HG02852 (cell line): ENCODE results near the gene RAB34.

Experiments
- ATAC-seq: cut with Tn5 transposase; IDR thresholded peaks from one replicate; pipeline ENCODE4 v1.9.1; 2021; ENCODE audit warnings: mild to moderate bottlenecking, moderate library complexity; ENCODE audit not compliant: unreplicated experiment

The RAB34 gene

DNA sequence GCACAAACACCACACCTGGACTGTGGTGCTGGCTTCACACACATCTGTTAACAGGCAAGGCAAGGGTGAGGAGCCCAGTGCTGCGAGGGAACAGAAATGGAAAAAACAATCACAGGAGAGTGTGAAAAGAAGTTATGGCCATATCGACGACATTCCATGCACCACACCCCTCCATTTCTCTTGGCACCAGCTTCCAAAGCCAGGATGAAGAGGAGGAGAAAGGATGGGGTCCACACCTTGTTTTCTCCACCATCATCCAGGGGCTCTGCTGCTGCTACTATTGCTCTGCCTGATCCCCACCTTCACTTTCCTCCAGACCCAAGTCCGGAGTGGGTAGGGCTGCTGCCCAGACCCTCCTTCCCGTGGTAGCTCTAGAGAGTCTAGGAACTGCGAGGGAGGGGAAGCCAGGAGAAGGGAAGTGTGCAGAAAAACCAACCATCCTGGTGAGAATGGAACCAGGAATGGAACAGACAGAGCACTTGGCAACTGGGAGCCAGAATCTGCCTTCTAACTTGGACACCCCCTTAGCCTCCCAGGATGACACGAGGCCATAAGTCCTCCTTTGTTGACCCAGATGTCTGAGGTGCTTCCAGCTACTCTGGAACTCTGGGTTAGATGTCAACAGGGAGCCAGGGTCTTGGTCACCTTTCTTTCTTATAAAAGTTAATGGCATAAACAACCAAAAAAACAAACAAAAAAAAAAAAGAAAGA lies 4.8 kb downstream of the RAB34 start:
- no peak for ATAC-seq

DNA sequence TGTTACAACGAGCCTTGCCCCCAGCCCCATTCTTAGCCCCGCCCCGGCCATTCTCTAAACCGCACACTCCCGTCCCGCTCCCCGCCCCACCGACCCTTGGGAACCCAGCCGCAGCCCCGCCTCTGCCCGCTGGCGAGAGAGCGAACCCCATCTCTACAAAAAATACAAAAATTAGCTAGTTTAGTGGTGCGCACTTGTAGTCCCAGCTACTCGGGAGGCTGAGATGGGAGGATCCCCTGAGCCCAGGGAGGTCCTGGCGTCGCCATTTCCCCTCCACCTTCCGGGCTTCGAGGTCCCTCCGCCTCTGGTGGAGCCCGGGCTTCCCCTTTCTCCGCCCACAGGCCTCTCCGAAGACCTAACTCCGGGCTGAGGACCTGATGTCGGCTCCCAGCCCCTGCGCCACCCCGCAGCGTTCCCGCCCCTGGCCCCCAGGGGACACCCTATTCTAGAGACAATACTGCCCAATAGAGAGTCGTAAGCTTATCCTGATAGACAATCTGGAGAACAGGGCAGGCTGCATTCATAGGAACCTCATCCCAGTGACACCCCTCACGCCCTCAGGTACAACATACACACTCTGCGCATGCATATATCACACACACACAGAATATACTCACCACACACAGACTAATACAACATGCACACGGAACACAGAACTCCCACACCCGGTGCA lies 5.5 kb downstream of the RAB34 start:
- ATAC-seq = peak; percentile 24

DNA sequence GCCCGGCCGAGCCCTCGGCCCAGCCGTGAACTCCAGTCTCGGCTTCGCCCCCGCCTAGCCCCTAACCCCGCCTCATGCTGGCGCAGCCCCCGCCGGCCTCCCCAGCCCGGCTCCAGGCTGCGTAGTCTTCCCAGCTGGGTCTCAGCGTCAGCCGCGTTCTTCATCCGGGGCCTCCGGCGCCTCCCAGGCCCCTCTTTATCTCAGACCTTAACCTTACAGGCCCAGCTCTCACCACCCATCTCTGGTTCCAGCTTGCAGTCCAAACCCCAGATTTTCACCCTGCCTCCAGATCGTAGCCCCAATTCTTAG lies 6.0 kb downstream of the RAB34 start, which contains the start of gene PROCA1:
Gene PROCA1, minus strand, starts transcription at position 166 of the 309 bp plus-strand sequence. CDS start 228 bp downstream, outside the sequence.
- ATAC-seq = peak; percentile 28

DNA sequence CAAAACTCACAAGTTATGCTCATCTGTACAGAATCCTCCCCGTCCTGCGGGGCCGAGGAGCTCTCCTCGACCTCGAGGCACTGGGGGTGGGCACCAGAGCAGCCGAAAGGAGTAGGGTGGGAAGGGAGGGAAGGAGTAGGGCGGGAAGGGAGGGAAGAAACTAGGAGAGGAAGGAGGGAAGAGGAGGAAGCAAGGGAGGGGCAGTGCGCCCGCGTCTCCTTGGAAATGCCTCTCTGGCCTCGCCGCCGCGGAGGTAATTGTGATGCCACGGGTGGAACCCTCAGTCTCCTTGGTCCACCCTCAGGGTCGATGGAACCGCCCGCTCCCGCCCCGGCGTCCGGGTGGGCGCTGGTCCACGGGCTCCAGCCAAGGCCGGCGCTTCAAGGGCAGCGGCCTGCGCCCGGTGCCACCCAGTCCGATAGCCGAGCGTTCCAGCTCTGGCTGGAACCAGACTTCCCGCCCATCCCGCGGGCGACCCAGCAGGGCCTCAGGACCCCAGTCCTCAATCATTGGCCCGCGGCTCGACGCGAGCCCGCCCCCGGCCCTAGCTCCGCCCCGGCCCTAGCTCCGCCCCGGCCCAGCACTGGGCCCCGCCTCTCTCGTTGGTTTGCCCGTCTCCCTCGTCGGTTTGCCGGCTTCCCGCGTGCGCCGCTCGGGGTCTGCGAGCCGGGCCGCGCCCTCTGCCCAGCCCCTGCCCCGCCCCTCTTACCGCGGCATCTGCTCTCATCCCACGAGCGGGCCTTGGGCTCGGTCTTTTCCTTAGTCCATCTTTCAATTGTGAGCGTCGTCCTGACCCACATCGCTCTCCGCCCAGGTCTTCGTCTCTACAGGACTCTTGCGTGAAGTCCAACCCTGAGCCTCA lies 6.6 kb downstream of the RAB34 start:
- ATAC-seq = peak; percentile 78

DNA sequence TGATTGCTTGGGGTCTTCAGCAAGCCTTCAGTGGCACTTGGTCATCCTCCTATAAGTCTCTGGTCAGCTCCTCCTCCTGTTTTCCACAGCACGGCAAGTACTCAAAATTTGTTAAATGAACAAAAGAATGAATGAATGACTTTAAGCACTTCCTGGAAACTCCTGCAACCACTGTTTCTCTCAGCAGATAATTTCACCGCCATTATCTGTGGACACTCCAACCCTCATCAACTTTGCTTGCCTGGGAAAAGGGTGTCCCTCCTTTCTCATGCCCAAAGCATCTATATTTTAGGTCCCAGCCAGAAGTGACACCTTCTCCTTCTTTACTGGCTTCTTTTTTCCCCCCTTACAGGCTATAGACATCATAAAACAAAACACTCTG lies 10.3 kb downstream of the RAB34 start:
- ATAC-seq = no peak

DNA sequence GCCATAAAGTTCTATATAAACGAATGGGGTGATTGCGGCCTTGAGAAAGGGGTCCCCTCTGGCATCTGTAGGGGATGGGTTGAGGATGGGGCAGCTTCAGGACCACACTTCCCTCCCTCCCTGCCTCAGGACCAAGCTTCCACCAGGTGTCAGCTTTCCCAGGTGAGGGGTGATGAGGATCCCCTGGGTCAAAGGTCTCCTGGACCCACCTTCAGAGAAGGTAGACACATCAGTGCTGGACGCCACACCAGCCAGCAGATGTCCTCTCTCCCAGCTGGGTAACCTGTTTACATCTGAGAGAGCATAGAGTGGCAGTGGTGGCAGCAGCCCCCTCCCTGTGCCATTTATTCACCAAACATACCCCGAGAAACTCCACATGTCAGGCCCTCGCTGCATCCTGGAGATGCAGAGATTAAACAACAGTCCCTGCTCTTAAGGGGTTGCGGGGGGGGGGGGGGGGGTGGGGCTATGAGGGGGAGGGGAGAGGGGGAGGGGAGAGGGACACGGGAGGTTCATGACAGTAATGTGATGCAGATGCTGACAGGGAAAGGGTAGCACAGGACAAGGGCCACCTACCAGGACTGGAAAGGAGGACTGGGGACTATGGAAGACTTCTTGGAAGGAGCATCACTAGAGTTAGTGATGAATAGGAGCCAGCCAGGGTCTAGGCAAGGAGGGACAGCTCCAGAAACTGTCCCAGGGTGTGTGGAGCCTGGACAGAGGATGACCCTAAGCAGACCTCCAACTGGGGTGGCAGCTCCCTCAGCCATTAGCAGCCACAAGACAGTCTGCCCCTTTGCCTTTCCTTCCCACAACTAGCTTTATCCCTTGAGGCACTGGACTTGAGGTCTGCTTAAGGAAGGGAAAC lies 11.0 kb downstream of the RAB34 start:
- ATAC-seq = no peak

DNA sequence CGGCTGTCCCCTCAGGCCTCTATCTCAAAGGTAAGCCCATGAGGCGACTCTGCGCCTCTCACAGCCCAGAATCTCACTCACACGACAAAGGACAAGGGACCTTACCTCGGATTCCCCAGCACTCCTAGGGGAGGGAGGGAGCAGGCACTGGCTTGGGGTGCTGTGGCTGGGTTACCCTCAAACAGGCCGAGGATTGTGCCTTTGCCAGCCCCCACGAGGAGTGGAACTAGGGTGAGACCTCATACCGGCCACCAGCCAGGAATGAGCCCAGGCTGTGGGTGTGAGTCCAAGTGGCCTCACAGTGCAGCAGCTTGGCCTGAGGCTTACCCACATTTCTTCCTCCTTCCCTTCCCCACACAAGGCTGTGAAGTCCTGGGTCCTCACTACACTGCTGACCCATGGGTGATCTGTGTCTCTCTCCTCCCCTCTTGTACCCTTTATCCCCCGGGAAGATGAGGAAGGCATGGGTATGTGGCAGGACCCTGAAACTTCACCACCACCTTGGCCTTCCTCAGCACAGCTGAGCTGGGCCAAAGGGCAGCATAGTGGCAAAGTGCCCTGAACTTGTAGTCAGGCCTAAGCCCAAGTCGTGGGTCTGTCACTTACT lies 11.8 kb downstream of the RAB34 start:
- ATAC-seq = no peak

DNA sequence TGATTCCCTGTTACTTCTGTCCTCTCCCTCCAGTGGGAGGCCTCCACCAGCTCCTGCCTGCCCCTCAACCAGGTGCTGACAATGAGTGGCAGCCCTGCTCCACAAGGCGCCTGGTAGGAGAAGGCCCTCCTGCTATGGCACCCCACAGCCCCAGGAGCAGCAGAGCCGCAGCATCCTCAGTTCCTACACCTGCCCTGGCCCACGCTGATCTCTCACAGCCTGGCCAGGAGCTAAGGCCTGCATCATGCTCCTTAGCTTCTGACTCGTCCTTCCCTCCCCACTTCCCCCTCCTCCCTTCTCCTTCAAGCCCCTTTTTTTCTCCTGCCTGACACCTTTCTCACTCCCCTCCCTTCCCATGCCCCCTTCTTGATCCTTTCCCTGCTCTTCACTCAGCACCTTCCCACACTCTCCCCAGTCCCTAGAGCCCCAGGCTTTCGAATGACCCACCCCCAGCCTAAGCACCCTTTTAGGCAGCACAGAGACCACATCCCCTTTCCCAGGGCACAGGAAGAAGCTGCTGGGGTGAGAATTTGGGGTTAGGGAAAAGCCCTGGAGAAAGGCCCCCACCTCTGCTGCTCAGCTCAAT lies 12.5 kb downstream of the RAB34 start:
- ATAC-seq = no peak

DNA sequence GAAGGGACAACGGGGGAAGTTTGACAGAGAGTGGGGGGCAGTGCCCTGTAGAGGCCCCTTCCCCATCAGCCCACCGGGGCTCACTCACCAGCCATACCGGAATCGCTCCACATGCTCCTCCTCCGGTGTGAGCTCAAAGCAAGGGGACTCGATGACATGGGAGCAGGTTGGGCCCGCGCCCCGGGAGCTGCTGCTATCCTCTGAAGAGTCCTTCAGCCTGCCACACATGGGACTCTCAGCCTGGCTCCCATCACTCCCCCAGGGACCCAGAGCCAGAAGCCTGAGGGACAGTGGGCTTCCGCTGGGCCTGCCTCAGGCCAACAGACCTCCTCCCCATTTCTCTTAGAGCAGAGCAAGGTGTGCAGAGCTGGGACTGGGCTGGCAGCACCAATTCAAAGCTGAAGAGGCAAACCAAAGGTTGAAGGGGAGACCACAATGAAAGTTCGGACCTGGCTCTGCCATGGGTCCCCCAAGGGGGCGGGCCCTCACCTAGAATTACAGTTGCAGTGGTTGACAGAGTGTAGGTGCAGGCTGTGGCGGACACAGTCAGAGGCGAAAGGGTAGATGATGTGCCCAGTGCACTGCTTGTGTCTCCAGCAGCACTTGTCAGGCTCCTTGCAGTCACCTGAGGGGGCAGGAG lies 13.3 kb downstream of the RAB34 start:
- ATAC-seq = no peak

DNA sequence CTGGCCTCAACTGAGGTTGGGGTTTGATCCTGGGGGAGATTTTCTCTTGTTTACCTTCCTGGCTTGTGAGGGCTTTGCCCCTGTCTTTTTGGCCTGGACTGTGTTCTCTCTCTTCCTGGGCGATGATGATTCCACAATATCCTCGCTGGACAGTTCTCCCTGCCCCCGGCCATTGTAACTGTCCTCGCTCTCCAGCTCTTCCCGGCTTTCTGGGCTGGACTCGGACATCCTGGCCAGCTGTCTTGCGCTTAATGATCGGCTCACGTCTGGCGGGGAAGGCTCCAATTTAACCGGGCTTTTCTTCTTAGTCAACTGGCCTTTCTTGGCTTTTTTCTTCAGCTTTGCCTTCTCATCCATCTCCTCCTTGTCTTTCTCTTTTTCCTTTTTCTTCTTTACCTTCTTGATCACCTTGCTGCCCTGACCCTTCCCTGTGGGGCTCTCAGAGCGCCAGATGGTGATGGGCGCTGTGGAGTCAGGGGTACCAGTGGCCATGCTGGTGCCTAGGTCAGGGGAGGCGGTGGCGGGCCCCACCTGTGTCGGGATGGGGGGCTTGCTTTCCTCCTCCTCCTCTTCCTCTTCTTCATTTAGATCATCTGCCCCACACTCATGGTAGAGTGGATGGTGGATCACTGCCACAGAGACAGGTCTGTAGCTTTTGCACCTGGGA lies 14.0 kb downstream of the RAB34 start:
- no peak for ATAC-seq

DNA sequence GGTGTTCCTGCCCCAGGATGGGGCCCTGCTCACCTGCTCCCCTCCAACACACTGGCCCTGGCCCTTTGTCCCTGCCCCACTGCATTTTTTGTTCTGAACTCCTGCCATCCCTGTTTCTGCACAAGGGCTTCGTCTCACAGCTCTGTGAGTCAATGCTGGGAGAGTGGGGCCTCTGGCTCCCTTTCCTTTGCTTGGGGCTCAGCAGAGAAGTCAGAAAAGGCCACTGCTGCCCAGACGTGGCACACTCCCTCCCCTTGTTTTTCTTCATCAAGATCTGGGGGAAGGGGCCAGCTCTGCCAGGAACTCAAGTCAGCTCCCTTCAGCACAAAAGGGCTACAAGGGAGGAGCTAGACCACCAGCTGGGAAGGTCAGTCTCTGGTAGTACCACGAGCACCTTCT lies 14.9 kb downstream of the RAB34 start:
- ATAC-seq = no peak

DNA sequence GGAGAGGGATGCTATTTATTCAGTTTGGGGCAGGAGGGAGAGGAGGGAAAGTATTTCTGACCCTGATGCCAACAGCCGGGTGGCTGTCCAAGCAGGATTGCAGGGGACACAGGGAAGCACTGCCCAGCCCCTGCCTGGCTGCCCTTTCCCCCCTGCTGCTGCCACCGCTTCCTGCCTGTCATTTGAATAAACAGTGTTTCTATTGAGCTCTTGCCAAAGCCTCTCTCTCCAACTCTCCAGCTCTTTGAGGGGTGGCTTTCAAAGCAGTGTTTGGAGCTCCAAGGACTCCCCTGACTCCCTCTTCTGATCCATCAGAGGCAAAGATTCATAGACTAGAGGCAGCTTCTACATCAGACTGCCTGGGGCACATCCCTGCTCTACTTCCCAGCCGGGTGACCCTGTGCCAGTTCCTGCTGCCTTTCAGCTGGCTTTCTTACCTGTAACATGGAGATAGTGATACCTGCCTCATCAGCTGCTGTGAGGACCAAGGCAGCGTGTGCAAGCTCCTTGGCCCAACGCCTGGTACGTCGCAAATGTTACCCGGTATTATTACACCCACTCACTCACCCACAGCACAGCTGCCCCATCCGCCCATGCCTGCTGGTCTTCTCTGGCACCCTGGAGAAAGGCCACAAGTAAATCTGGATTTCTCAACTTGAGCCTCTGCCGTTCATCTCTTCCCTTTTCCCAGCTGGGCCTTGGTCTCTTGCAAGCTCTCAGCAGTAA lies 15.5 kb downstream of the RAB34 start:
- no peak for ATAC-seq

DNA sequence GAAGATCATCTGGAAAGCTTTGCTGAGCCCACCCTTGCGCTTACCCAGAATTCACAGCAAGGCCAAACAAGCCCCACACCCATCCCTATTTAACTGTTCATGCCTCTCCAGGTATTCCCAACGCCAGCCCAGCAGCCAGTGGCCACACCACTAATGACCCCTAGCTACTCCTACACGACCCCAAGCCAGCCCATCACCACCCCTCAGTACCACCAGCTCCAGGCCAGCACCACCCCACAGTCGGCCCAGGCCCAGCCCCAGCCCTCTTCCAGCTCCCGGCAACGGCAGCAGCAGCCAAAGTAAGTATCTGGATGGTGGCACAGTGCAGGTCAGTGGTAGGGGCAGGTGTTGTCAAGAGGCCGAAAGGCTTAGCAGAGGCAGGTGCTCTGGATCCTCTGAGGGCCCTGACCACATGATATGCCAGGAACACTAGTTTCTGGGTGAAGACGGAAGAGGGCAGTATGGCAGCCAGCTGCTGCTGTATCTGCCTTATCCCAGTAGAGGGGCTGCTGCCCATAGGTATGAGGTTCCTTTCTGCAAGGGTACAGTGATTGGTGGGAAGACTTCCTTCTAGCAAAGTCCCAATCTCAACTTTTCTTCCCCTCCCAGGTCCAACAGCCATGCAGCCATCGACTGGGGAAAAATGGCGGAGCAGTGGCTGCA lies 16.7 kb downstream of the RAB34 start:
- no peak for ATAC-seq

DNA sequence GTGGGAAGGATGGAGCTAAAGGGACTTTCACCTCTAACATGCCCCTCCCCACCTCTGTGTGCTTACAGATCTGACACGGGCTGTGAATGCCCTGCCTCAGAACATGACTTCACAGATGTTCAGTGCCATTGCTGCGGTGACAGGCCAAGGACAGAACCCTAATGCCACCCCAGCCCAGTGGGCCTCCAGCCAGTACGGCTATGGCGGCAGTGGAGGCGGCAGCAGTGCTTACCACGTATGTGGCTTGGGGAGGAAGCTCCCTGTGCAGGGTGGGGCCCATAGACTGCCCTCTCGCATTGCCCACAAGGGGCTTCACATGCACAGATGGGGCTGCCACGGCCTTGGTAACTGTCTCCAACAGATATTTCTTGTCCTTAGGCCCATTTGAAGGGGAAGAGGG lies 17.4 kb downstream of the RAB34 start:
- ATAC-seq = no peak

DNA sequence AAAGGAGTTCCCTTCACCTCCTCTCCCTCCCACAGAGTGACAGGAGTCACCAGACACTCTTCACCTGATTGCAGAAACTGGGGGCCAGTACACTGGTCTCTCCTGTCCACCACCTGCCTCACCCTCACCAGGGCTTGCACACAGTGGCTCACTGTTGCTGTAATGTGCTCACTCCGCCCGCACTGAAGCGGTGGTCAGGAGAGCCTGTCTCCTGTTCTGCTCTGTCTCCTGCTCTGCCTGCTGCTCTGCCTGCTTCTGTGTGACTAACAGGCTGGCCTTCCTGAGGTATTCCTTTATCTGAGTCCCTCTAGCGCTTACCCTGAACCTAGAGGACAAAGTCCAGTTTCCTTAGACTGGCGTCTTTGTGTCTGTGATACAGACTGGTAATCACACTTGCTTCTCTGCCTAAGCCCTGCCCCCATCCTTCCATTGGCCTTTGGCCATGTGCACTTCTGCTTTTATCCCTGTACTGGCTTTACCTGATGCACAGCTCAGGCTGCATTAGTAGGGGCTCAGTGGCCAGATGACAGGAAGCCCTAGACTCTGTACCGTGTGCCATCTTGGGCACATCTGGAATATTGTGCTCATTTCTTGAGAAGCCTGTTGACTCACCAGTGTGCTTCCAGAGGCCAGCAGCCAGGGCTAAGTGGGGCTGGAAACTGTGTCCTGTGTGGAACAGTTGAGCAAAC lies 19.3 kb downstream of the RAB34 start:
- ATAC-seq = no peak

DNA sequence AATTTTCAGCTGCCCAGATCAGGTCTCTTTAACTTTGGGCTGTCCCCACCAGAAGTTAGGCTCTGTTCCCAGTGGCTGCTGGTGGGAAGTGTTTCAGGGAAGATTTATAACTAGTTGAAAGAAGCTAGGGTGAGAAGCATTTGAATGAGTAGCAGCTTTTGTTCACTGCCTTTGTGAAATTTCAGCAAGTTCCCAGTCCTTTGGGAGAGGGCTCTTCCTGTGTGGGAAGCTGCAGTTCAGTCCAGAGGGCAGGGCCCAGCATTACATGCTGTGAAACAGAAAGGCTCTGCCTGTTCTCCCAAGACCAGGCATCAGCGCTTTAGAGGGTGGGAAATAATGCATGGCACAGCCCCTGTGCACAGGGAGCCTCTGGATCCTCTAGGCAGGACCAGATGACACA lies 23.8 kb downstream of the RAB34 start:
- ATAC-seq = no peak

DNA sequence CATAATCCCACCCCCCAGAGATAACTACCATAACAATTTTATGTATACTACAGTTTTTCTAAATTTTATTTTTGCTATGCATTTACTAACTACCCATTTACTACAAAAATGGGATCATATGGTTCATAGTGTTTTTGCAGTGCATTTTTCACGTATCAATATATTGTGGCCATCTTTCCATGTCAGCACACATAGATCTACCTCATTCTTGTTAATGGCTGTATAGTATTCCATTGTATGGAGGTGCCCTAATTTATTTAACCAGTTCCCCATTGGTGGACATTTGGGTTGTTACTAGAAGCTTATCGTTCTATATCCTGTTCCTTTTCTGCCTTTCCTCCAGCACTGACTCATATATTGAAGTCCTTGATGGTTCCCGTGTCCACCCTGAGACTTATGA lies 28.7 kb downstream of the RAB34 start:
- ATAC-seq = no peak
